ENCODE results near the gene FOXO6.

Gene FOXO6

GRCh38 chr1:41319807-41320711 lies 41.2 kb upstream of the FOXO6 start:
- no peaks in the 10 kb centered on the region for H3K9me3 ChIP-seq (ENCODE audit: severe bottlenecking)
- no peak overlapping the region for H3K27ac ChIP-seq (ENCODE audit: poor library complexity, severe bottlenecking)

GRCh38 chr1:41320895-41321676 lies 40.1 kb upstream of the FOXO6 start:
- Histone ChIP-seq H3K36me3 (ENCODE audit: low read depth) (no peaks in the 10 kb centered on the region), H3K4me1 (ENCODE audit: insufficient read depth, poor library complexity, severe bottlenecking) (no peaks in the 10 kb centered on the region), H3K27me3 (ENCODE audit: insufficient read depth, poor library complexity, severe bottlenecking) (no peaks in the 10 kb centered on the region), H3K9me3 (ENCODE audit: severe bottlenecking) (no peaks in the 10 kb centered on the region), H3K4me3 (ENCODE audit: severe bottlenecking) (no peak overlapping the region), H3K27ac (ENCODE audit: poor library complexity, severe bottlenecking) (no peak overlapping the region)
- DNase-seq (ENCODE audit: low spot score) (no peak), ATAC-seq (ENCODE audit: low read depth) (no peak)
- TF ChIP-seq CTCF (IDR thresholded peaks at IDR 0.05; ENCODE audit: poor library complexity, severe bottlenecking), result no peak

More at GRCh38 chr1:41319807-41320711, 41.2 kb upstream of the FOXO6 start:
- no peaks in the 10 kb centered on the region for H3K36me3 ChIP-seq (ENCODE audit: low read depth)
- DNase-seq (ENCODE audit: low spot score) (no peak), ATAC-seq (ENCODE audit: low read depth) (no peak; the same call in 2 of the 3 replicates)
- no peak for TF ChIP-seq CTCF (IDR thresholded peaks at IDR 0.05; ENCODE audit: poor library complexity, severe bottlenecking)
- H3K4me3 ChIP-seq (ENCODE audit: severe bottlenecking), result no peak overlapping the region
- H3K27me3 ChIP-seq (ENCODE audit: insufficient read depth, poor library complexity, severe bottlenecking), result no peaks in the 10 kb centered on the region
- H3K4me1 ChIP-seq (ENCODE audit: insufficient read depth, poor library complexity, severe bottlenecking), result no peaks in the 10 kb centered on the region

GRCh38 chr1:41322101-41322661 lies 39.1 kb upstream of the FOXO6 start:
- no peak overlapping the region for H3K4me3 ChIP-seq (ENCODE audit: severe bottlenecking)
- no peaks in the 10 kb centered on the region for H3K27me3 ChIP-seq (ENCODE audit: insufficient read depth, poor library complexity, severe bottlenecking)
- TF ChIP-seq CTCF (IDR thresholded peaks at IDR 0.05; ENCODE audit: poor library complexity, severe bottlenecking), result no peak
- ATAC-seq (ENCODE audit: low read depth), result no peak
- no peak for DNase-seq (ENCODE audit: low spot score)
- H3K9me3 ChIP-seq (ENCODE audit: severe bottlenecking), result no peaks in the 10 kb centered on the region
- H3K27ac ChIP-seq (ENCODE audit: poor library complexity, severe bottlenecking), result no peak overlapping the region
- no peaks in the 10 kb centered on the region for H3K4me1 ChIP-seq (ENCODE audit: insufficient read depth, poor library complexity, severe bottlenecking)
- no peaks in the 10 kb centered on the region for H3K36me3 ChIP-seq (ENCODE audit: low read depth)

- Histone ChIP-seq H3K36me3 (ENCODE audit: low read depth) (no peaks in the 10 kb centered on the region), H3K27me3 (ENCODE audit: insufficient read depth, poor library complexity, severe bottlenecking) (no peaks in the 10 kb centered on the region), H3K9me3 (ENCODE audit: severe bottlenecking) (no peaks in the 10 kb centered on the region), H3K4me1 (ENCODE audit: insufficient read depth, poor library complexity, severe bottlenecking) (no peaks in the 10 kb centered on the region), H3K27ac (ENCODE audit: poor library complexity, severe bottlenecking) (no peak overlapping the region), H3K4me3 (ENCODE audit: severe bottlenecking) (no peak overlapping the region)
- no peak for DNase-seq (ENCODE audit: low spot score)
- TF ChIP-seq CTCF (IDR thresholded peaks at IDR 0.05; ENCODE audit: poor library complexity, severe bottlenecking), result peak; percentile 43
- ATAC-seq (ENCODE audit: low read depth), result peak; percentile 80
Observed at GRCh38 chr1:41322835-41323234, 38.4 kb upstream of the FOXO6 start.
